Measurements from ENCODE around the gene FLT3. TPM values are rescaled to one million over a fixed set of nuclear protein-coding genes. Genes with fewer than 3 reads are reported as not detected.

The FLT3 gene
- total RNA-seq, 1 donor from 2014 or later = not detected

DNA sequence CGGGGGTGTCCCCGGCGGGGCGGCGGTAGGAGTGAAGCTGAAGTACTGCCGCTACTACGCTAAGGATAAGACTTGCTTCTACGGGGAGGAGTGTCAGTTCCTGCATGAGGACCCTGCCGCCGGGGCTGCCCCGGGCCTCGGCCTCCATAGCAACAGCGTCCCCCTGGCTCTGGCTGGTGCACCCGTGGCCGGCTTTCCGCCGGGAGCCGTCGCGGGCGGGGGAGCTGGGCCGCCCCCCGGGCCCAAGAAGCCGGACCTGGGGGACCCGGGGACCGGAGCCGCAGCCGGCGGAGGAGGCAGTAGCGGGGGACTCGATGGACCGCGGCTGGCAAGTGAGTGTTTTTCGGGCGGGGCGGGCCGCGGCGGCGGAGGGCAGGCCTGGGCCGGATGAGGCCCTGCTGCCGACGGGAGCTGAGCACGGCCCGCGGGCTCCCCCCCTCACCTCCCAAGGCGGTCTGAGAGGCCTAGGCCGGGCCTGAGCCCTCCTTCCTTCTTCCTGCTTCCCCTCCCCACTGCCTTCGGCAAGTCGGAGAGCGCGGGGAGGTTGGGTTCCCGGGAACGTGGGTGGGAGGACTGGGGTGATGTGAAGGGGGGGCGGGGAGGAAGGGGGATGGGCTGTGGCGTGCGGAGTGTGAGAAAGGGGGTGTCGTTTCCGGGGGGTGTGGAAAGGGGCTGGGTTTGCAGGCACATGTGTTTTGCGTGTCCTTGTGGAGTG lies 38.5 kb upstream of the FLT3 start:
- no peaks in the 10 kb centered on the region for H3K36me3 Mint-ChIP-seq (ENCODE audit: low read depth)
- no peak for TF ChIP-seq CTCF (IDR thresholded peaks at IDR 0.05)
- DNase-seq (ENCODE audit: low spot score) = no peak
- H3K4me1 Mint-ChIP-seq (ENCODE audit: low read depth) = peaks cover 34% of the 10 kb centered on the region
- H3K4me3 Mint-ChIP-seq (ENCODE audit: unreplicated experiment) = peak overlapping the region; percentile 80
- no peaks in the 10 kb centered on the region for H3K27me3 Mint-ChIP-seq (ENCODE audit: low read depth)
- H3K9me3 Mint-ChIP-seq (ENCODE audit: low read depth) = no peaks in the 10 kb centered on the region
- H3K27ac Mint-ChIP-seq (ENCODE audit: unreplicated experiment) = peak overlapping the region; percentile 87

DNA sequence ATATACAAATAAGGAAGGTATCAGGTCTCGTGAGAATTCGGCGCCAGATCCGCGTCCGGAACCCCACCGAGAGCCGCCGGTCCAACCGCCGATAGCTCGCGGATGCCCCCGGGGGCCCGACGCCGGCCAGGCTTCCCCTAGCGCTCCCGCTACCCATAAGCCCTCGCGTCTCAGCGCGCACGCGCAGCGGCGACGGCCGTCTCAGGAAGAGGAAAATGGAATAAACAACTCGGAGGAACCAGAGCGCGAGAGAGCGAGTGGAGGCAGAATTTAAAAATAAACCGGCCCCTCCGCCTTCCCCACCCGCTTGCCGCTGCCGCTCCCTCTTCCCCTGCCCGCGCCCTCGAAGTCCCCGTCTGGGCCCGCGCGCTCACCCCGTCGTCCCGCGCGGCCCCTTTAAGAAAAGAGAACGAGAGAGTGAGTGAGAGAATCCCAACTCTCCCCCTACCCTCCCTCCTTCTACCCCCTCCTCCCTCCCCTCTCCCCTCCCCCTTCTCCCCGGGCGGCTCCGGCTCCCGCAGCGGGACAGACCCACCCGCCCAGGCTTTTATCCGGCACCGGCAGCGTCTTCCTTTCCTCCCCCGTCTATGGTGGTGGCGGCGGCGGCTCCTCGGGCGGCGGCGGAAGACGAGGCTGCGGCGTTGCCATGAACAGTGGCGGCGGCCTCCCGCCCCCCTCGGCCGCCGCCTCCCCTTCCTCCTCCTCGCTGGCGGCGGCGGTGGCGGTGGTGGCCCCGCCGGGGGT lies 37.8 kb upstream of the FLT3 start, which contains the start of gene PAN3:
PAN3 (plus strand) TSS at position 534 of the 744 bp plus-strand sequence; CDS start at position 647, 113 bp downstream.
- Mint-ChIP-seq H3K4me3 (ENCODE audit: unreplicated experiment) (peak within 1 kb of the TSS; percentile 80), H3K9me3 (ENCODE audit: low read depth) (no peaks in the 10 kb centered on the region), H3K27ac (ENCODE audit: unreplicated experiment) (peak within 1 kb of the TSS; percentile 99), H3K27me3 (ENCODE audit: low read depth) (no peaks in the 10 kb centered on the region), H3K36me3 (ENCODE audit: low read depth) (no peaks in the 10 kb centered on the region), H3K4me1 (ENCODE audit: low read depth) (peaks cover 34% of the 10 kb centered on the region)
- peak; percentile 97 for DNase-seq (ENCODE audit: low spot score)
- TF ChIP-seq CTCF (IDR thresholded peaks at IDR 0.05) = peak; percentile 41

DNA sequence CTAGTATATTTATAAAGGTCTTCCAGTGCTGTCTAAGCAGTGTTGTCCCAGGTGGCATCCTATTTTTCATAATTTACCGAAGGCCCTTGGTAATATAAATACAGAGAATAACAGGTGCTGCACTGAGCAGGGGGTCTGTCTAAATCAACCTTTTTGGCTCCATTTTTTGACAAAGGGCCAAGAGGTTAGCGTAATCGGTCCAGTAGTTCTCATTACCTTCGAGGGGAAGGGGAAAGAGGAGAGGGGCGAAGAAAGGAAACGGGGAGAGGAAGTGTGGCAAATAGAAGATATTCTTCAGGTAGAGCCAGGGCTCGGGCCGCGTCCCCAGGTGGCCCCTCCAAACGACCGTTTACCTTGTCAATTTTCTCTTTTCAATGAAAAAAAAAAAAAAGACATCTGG lies 37.2 kb upstream of the FLT3 start:
- no peaks in the 10 kb centered on the region for H3K36me3 Mint-ChIP-seq (ENCODE audit: low read depth)
- no peaks in the 10 kb centered on the region for H3K9me3 Mint-ChIP-seq (ENCODE audit: low read depth)
- no peak for TF ChIP-seq CTCF (IDR thresholded peaks at IDR 0.05)
- H3K27me3 Mint-ChIP-seq (ENCODE audit: low read depth) = no peaks in the 10 kb centered on the region
- H3K4me3 Mint-ChIP-seq (ENCODE audit: unreplicated experiment) = peak overlapping the region; percentile 80
- H3K27ac Mint-ChIP-seq (ENCODE audit: unreplicated experiment) = peak overlapping the region; percentile 99
- no peak for DNase-seq (ENCODE audit: low spot score)
- peaks cover 34% of the 10 kb centered on the region for H3K4me1 Mint-ChIP-seq (ENCODE audit: low read depth)

DNA sequence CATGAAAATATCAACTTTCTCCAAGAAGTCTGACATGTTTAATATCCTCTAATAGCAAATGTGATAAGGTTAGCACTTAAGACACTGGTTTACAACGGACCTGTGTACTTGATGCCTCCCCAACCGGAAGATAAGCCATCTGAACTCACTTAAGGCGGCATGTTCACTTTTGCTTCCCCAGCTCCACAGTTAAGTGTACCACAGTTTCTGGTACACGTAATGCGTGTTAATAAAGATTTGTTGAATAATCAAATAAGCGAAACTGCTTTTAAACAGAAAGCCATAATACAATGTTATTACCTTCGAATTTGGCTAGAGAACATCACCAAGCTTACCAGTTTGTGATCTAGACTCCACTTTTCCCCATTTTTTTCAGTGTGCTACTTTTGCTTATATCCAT lies 36.5 kb upstream of the FLT3 start:
- H3K9me3 Mint-ChIP-seq (ENCODE audit: low read depth) = no peaks in the 10 kb centered on the region

More for the DNA sequence above, 36.5 kb upstream of the FLT3 start:
- H3K27ac Mint-ChIP-seq (ENCODE audit: unreplicated experiment) = peak overlapping the region; percentile 55
- H3K4me1 Mint-ChIP-seq (ENCODE audit: low read depth) = peaks cover 28% of the 10 kb centered on the region
- DNase-seq (ENCODE audit: low spot score) = no peak
- no peak for TF ChIP-seq CTCF (IDR thresholded peaks at IDR 0.05)
- H3K4me3 Mint-ChIP-seq (ENCODE audit: unreplicated experiment) = peak overlapping the region; percentile 80
- no peaks in the 10 kb centered on the region for H3K36me3 Mint-ChIP-seq (ENCODE audit: low read depth)
- H3K27me3 Mint-ChIP-seq (ENCODE audit: low read depth) = no peaks in the 10 kb centered on the region

Measured in chondrocyte (in vitro differentiated cells).